Memory B cell (primary cell): ENCODE data around the gene GALNTL6.

Source experiments
- ATAC-seq: fragments of 150-1000 bp; cut with Tn5 transposase; 2 replicates; pipeline ENCODE4 v1.10.0; 2021; ENCODE audit warnings: low read depth, mild to moderate bottlenecking, moderate library complexity
- DNase-seq, 2 donors: peaks; one replicate each; pipeline ENCODE4 v3.0.0; 2022; ENCODE audit warnings: low spot score in 2 of 2
- H3K27ac Mint-ChIP-seq: one replicate; pipeline ENCODE4 v1.8.0; 2022; ENCODE audit warnings: mild to moderate bottlenecking, moderate library complexity, mixed read lengths
- H3K27me3 Mint-ChIP-seq: one replicate; pipeline ENCODE4 v1.8.0; 2022; ENCODE audit warnings: mixed read lengths
- H3K36me3 Mint-ChIP-seq: one replicate; pipeline ENCODE4 v1.8.0; 2022; ENCODE audit warnings: mild to moderate bottlenecking, mixed read lengths
- H3K4me1 Mint-ChIP-seq: one replicate; pipeline ENCODE4 v1.8.0; 2022; ENCODE audit warnings: mixed read lengths
- H3K4me3 Mint-ChIP-seq: one replicate; pipeline ENCODE4 v1.8.0; 2022; ENCODE audit warnings: mild to moderate bottlenecking, moderate library complexity, mixed read lengths
- H3K9me3 Mint-ChIP-seq: one replicate; pipeline ENCODE4 v1.8.0; 2022; ENCODE audit warnings: mixed read lengths

Gene GALNTL6

GRCh38 chr4:172843192-172843591 lies 1030.0 kb downstream of the GALNTL6 start:
- ATAC-seq, result no peak
- Mint-ChIP-seq H3K36me3 (no peaks in the 10 kb centered on the region), H3K9me3 (no peaks in the 10 kb centered on the region), H3K27ac (no peak overlapping the region), H3K4me1 (no peaks in the 10 kb centered on the region), H3K27me3 (no peaks in the 10 kb centered on the region), H3K4me3 (no peak overlapping the region)
- no peak for DNase-seq

- no peak for DNase-seq
- Mint-ChIP-seq H3K27ac (no peak overlapping the region), H3K4me1 (no peaks in the 10 kb centered on the region), H3K4me3 (no peak overlapping the region), H3K27me3 (no peaks in the 10 kb centered on the region), H3K36me3 (no peaks in the 10 kb centered on the region), H3K9me3 (no peaks in the 10 kb centered on the region)
- no peak for ATAC-seq
Observed at GRCh38 chr4:172844556-172844955, 1031.4 kb downstream of the GALNTL6 start.

- no peak for ATAC-seq
- H3K4me3 Mint-ChIP-seq, result no peak overlapping the region
- H3K9me3 Mint-ChIP-seq, result no peaks in the 10 kb centered on the region
- no peak overlapping the region for H3K27ac Mint-ChIP-seq
- H3K36me3 Mint-ChIP-seq, result no peaks in the 10 kb centered on the region
- no peak for DNase-seq
- no peaks in the 10 kb centered on the region for H3K4me1 Mint-ChIP-seq
- no peaks in the 10 kb centered on the region for H3K27me3 Mint-ChIP-seq
Observed at GRCh38 chr4:172845281-172845680, 1032.1 kb downstream of the GALNTL6 start.

DNA sequence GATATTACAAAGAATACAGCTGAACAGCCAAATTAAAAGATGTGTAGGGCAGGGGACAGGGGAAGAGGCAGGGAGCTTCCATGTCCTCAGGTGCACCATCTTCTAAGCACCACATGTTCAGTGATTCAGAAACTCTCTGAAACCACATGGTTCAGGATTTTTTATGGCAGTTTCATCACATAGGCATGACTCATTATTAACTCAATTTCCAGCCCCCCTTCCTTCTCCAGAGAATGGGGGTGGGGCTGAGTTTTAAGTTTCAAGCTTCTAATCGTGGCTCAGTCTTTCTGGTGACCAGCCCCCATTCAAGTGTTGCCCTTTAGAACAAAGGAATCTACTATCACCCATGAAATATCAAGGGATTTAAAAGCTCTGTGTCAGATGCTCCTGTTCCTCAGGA lies 1037.6 kb downstream of the GALNTL6 start:
- no peaks in the 10 kb centered on the region for H3K9me3 Mint-ChIP-seq
- H3K4me1 Mint-ChIP-seq, result no peaks in the 10 kb centered on the region
- no peak for DNase-seq
- no peaks in the 10 kb centered on the region for H3K36me3 Mint-ChIP-seq
- no peak for ATAC-seq
- H3K4me3 Mint-ChIP-seq, result no peak overlapping the region
- H3K27ac Mint-ChIP-seq, result no peak overlapping the region
- peaks cover 2% of the 10 kb centered on the region for H3K27me3 Mint-ChIP-seq

DNA sequence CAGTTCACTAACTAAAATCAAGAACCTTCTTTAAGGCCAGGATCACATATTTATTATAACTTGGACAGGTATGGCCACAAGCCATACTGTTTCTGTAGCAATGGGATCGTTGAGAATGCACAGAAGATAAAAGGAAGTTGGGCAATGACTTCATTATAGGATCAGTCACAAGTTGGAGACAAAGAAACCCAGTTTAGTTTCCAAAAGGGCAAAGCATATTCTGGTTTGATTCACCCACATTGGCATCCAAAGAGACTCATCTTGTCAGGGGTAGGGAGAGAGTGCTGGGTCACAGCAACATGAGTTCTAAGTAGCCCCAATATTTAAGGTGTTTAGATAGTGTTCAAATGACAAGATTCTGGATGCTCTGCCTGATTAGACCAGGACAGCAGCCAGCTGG lies 1038.3 kb downstream of the GALNTL6 start:
- Mint-ChIP-seq H3K27ac (no peak overlapping the region), H3K4me1 (no peaks in the 10 kb centered on the region), H3K36me3 (no peaks in the 10 kb centered on the region), H3K9me3 (no peaks in the 10 kb centered on the region), H3K4me3 (no peak overlapping the region), H3K27me3 (peaks cover 2% of the 10 kb centered on the region)
- DNase-seq (no peak), ATAC-seq (no peak)

GRCh38 chr4:172857026-172857425 lies 1043.8 kb downstream of the GALNTL6 start:
- Mint-ChIP-seq H3K36me3 (no peaks in the 10 kb centered on the region), H3K4me1 (no peaks in the 10 kb centered on the region), H3K27me3 (peaks cover 2% of the 10 kb centered on the region), H3K9me3 (no peaks in the 10 kb centered on the region), H3K27ac (no peak overlapping the region), H3K4me3 (no peak overlapping the region)
- no peak for ATAC-seq
- DNase-seq, result no peak

DNA sequence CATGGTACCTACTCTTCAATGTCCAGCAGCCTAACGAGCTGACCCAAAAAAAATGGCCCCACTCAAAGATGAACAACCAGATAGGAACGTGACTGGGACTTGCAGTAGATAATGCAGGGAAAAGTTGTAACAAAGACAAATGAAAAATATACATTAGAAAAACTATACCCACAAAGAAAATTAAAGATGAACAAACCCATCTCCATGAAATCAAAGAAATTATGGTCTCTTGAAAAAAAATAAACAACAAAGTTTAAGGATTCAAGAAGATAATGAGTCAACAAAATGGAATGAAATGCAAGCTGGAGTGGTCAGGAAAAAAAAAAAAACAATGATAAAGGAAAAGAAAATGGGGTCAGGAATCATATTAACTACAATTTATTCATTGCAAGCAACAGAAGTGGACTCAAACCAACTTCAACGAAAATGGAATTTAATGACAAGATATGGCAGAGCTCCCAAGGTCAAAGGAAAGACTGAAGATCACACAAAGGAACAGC lies 1045.6 kb downstream of the GALNTL6 start:
- DNase-seq (no peak), ATAC-seq (no peak)
- no peaks in the 10 kb centered on the region for H3K4me1 Mint-ChIP-seq
- H3K27me3 Mint-ChIP-seq, result peaks cover 2% of the 10 kb centered on the region
- no peak overlapping the region for H3K27ac Mint-ChIP-seq
- peaks cover 3% of the 10 kb centered on the region for H3K9me3 Mint-ChIP-seq
- no peaks in the 10 kb centered on the region for H3K36me3 Mint-ChIP-seq
- no peak overlapping the region for H3K4me3 Mint-ChIP-seq

DNA sequence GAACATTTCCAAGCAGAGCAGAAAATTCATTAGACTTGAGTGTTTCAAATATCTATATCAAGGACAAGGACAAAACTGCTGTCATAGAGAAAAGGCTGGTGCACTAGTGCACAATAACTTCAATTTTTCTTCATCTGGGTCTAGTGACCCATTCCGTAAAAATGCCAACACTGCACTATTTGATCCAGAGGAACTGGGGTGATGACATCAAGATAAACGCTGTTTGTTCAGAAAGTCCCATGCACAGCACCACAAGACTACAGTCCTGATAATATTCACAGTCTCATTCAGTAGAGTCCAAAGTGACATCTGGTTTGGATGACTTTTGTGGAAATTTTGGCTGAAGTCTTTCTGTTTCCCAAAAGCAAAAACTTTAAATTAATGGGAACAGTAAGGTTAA lies 1051.9 kb downstream of the GALNTL6 start:
- DNase-seq, result no peak
- Mint-ChIP-seq H3K27ac (no peak overlapping the region), H3K9me3 (peaks cover 7% of the 10 kb centered on the region), H3K27me3 (peaks cover 2% of the 10 kb centered on the region), H3K36me3 (no peaks in the 10 kb centered on the region), H3K4me1 (no peaks in the 10 kb centered on the region), H3K4me3 (no peak overlapping the region)
- ATAC-seq, result no peak

GRCh38 chr4:172865531-172866127 lies 1052.4 kb downstream of the GALNTL6 start:
- ATAC-seq (no peak), DNase-seq (no peak)
- Mint-ChIP-seq H3K4me3 (no peak overlapping the region), H3K4me1 (no peaks in the 10 kb centered on the region), H3K27ac (no peak overlapping the region), H3K36me3 (no peaks in the 10 kb centered on the region), H3K27me3 (peaks cover 2% of the 10 kb centered on the region), H3K9me3 (peaks cover 7% of the 10 kb centered on the region)

- ATAC-seq, result no peak
- H3K27ac Mint-ChIP-seq, result no peak overlapping the region
- peaks cover 7% of the 10 kb centered on the region for H3K9me3 Mint-ChIP-seq
Observed at GRCh38 chr4:172866421-172866820, 1053.2 kb downstream of the GALNTL6 start.

DNA sequence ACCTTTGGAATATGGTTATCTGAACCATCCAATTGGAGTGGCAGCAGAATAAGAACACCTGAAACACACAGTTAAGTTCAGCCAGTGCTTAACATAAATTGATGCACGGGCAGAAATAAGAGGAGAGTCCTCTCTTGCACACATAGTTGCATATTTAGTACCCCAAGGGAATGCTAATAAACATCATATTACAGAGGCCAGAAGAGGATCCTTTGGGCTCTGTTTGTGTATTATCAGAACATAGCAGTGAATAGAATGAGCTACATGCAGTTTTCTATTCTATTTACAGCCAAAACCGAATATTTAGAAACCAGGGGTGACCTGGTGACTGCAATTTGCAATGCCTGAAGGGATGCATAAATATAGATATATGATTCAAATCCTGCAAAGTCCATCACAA lies 1054.6 kb downstream of the GALNTL6 start:
- no peaks in the 10 kb centered on the region for H3K36me3 Mint-ChIP-seq
- no peak for ATAC-seq
- no peak overlapping the region for H3K4me3 Mint-ChIP-seq
- H3K9me3 Mint-ChIP-seq, result peaks cover 6% of the 10 kb centered on the region
- H3K27me3 Mint-ChIP-seq, result no peaks in the 10 kb centered on the region
- DNase-seq, result no peak
- no peaks in the 10 kb centered on the region for H3K4me1 Mint-ChIP-seq
- H3K27ac Mint-ChIP-seq, result no peak overlapping the region

More at GRCh38 chr4:172866421-172866820, 1053.2 kb downstream of the GALNTL6 start:
- H3K4me1 Mint-ChIP-seq, result no peaks in the 10 kb centered on the region
- H3K27me3 Mint-ChIP-seq, result peaks cover 2% of the 10 kb centered on the region
- H3K36me3 Mint-ChIP-seq, result no peaks in the 10 kb centered on the region
- no peak for DNase-seq
- no peak overlapping the region for H3K4me3 Mint-ChIP-seq

- Mint-ChIP-seq H3K4me1 (no peaks in the 10 kb centered on the region), H3K9me3 (peaks cover 4% of the 10 kb centered on the region), H3K27me3 (no peaks in the 10 kb centered on the region), H3K27ac (no peak overlapping the region), H3K36me3 (no peaks in the 10 kb centered on the region), H3K4me3 (no peak overlapping the region)
- no peak for ATAC-seq
- no peak for DNase-seq
Observed at GRCh38 chr4:172868271-172868670, 1055.1 kb downstream of the GALNTL6 start.

- DNase-seq (no peak), ATAC-seq (no peak)
- no peaks in the 10 kb centered on the region for H3K27me3 Mint-ChIP-seq
- no peaks in the 10 kb centered on the region for H3K9me3 Mint-ChIP-seq
- H3K27ac Mint-ChIP-seq, result no peak overlapping the region
- H3K4me3 Mint-ChIP-seq, result no peak overlapping the region
- H3K36me3 Mint-ChIP-seq, result no peaks in the 10 kb centered on the region
- no peaks in the 10 kb centered on the region for H3K4me1 Mint-ChIP-seq
Observed at GRCh38 chr4:172869621-172870268, 1056.5 kb downstream of the GALNTL6 start.

DNA sequence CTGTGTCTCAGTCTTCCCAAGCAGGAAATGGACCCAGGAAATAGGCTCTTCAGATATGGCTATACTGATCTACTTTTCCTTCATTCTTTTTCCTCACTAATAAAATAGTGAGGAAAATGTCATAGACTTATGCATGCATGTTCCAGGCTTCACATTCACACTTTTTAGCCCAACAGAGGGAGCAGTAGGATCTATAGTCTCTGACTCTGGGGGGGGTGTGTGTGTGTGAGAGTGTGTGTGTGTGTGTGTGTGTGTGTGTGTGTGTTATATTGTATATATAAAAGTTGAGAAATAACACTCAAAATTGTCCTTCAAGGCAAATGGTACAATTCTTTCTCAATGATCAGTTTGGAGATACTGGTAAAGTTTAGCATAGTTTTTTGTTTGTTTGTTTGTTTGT lies 1058.2 kb downstream of the GALNTL6 start:
- H3K4me1 Mint-ChIP-seq, result no peaks in the 10 kb centered on the region

GRCh38 chr4:172874944-172875343 lies 1061.7 kb downstream of the GALNTL6 start:
- Mint-ChIP-seq H3K4me1 (no peaks in the 10 kb centered on the region), H3K36me3 (no peaks in the 10 kb centered on the region), H3K4me3 (no peak overlapping the region), H3K9me3 (peaks cover 1% of the 10 kb centered on the region), H3K27ac (no peak overlapping the region), H3K27me3 (no peaks in the 10 kb centered on the region)
- no peak for DNase-seq
- ATAC-seq, result no peak

More for the DNA sequence above, 1058.2 kb downstream of the GALNTL6 start:
- H3K9me3 Mint-ChIP-seq, result no peaks in the 10 kb centered on the region
- DNase-seq, result no peak
- H3K36me3 Mint-ChIP-seq, result no peaks in the 10 kb centered on the region
- H3K27me3 Mint-ChIP-seq, result no peaks in the 10 kb centered on the region
- H3K4me3 Mint-ChIP-seq, result no peak overlapping the region
- no peak overlapping the region for H3K27ac Mint-ChIP-seq
- ATAC-seq, result no peak
